ENCODE measurements around the gene ZNF282.

Gene ZNF282

GRCh38 chr7:149238051-149238450 is 42.7 kb downstream of the ZNF282 start:
- H3K27ac ChIP-seq, result no peak overlapping the region
- TF ChIP-seq CTCF (IDR thresholded peaks at IDR 0.05; ENCODE audit: low read depth, low read length, missing control alignments), result no peak
- no peak for DNase-seq
- in situ Hi-C loops (cut with HindIII; ENCODE audit: low pct_ligation_motif_present, low sequenced_read_pairs), result no loop called here
- no peaks in the 10 kb centered on the region for H3K27me3 ChIP-seq (replicated peaks)
- H3K4me3 ChIP-seq (ENCODE audit: low read depth, low read length), result no peak overlapping the region
- H3K36me3 ChIP-seq (replicated peaks), result no peaks in the 10 kb centered on the region

- H3K27me3 ChIP-seq (replicated peaks), result no peaks in the 10 kb centered on the region
- DNase-seq, result peak; percentile 84
- in situ Hi-C loops (cut with HindIII; ENCODE audit: low pct_ligation_motif_present, low sequenced_read_pairs), result no loop called here
- peak; percentile 94 for TF ChIP-seq CTCF (IDR thresholded peaks at IDR 0.05; ENCODE audit: low read depth, low read length, missing control alignments)
- H3K27ac ChIP-seq, result peak within 1 kb of the TSS; percentile 73
- H3K36me3 ChIP-seq (replicated peaks), result no peaks in the 10 kb centered on the region
- peak within 1 kb of the TSS; percentile 92 for H3K4me3 ChIP-seq (ENCODE audit: low read depth, low read length)
Measured at GRCh38 chr7:149239345-149240143, 44.2 kb downstream of the ZNF282 start, which contains the start of gene ZNF212. Gene ZNF212 (plus strand): TSS chr7:149239651. CDS start chr7:149239779, 128 bp downstream.

- no peaks in the 10 kb centered on the region for H3K36me3 ChIP-seq (replicated peaks)
- DNase-seq, result no peak
- H3K4me3 ChIP-seq (ENCODE audit: low read depth, low read length), result peak overlapping the region; percentile 92
- in situ Hi-C loops (cut with HindIII; ENCODE audit: low pct_ligation_motif_present, low sequenced_read_pairs), result no loop called here
- no peak overlapping the region for H3K27ac ChIP-seq
- TF ChIP-seq CTCF (IDR thresholded peaks at IDR 0.05; ENCODE audit: low read depth, low read length, missing control alignments), result no peak
- no peaks in the 10 kb centered on the region for H3K27me3 ChIP-seq (replicated peaks)
Measured at GRCh38 chr7:149240637-149241036, 45.3 kb downstream of the ZNF282 start.

- no peak for DNase-seq
- no peaks in the 10 kb centered on the region for H3K27me3 ChIP-seq (replicated peaks)
- no peaks in the 10 kb centered on the region for H3K36me3 ChIP-seq (replicated peaks)
- H3K4me3 ChIP-seq (ENCODE audit: low read depth, low read length), result no peak overlapping the region
- H3K27ac ChIP-seq, result no peak overlapping the region
- no peak for TF ChIP-seq CTCF (IDR thresholded peaks at IDR 0.05; ENCODE audit: low read depth, low read length, missing control alignments)
- in situ Hi-C loops (cut with HindIII; ENCODE audit: low pct_ligation_motif_present, low sequenced_read_pairs), result no loop called here
Measured at GRCh38 chr7:149241696-149242095, 46.4 kb downstream of the ZNF282 start.

GRCh38 chr7:149245244-149245643 is 49.9 kb downstream of the ZNF282 start:
- Histone ChIP-seq H3K27ac (no peak overlapping the region), H3K36me3 (replicated peaks) (no peaks in the 10 kb centered on the region), H3K4me3 (ENCODE audit: low read depth, low read length) (no peak overlapping the region), H3K27me3 (replicated peaks) (no peaks in the 10 kb centered on the region)
- in situ Hi-C loops (cut with HindIII; ENCODE audit: low pct_ligation_motif_present, low sequenced_read_pairs), result no loop called here
- no peak for DNase-seq
- no peak for TF ChIP-seq CTCF (IDR thresholded peaks at IDR 0.05; ENCODE audit: low read depth, low read length, missing control alignments)

Data from brain microvascular endothelial cell (primary cell).